ENCODE results near the gene HMMR. TPM values are rescaled to one million over a fixed set of nuclear protein-coding genes. Genes with fewer than 3 reads are reported as not detected.

HMMR gene
- 0.23 and 8.3 TPM in 2 replicates for total RNA-seq (ENCODE audit: low replicate concordance)

GRCh38 chr5:163460562-163461171 lies at the start of gene HMMR:
Gene HMMR, plus strand, starts transcription at chr5:163460632. Its CDS starts 61 bp downstream, at chr5:163460693.

GRCh38 chr5:163437309-163438182 lies 22.9 kb upstream of the HMMR start, which contains the start of gene CCNG1:
Gene CCNG1, plus strand, starts transcription at chr5:163437595. Its CDS starts 1,662 bp downstream, at chr5:163439257.

GRCh38 chr5:163459819-163460561 lies 442 bp upstream of the HMMR start, which contains the start of gene NUDCD2:
Gene NUDCD2, minus strand, starts transcription at chr5:163460102. Its CDS starts 52 bp downstream, at chr5:163460050.

GRCh38 chr5:163505368-163506094 lies 45.1 kb downstream of the HMMR start, which contains the start of gene MAT2B:
Gene MAT2B, plus strand, starts transcription at chr5:163505619. Its CDS starts 68 bp downstream, at chr5:163505687.

Other genes with a start within 250 kb of the HMMR start
- gene CCNG1, start 23.0 kb upstream of the HMMR start, total RNA-seq (ENCODE audit: low replicate concordance) = 255 and 268 TPM in 2 replicates
- 0.82 and 5.0 TPM in 2 replicates for gene NUDCD2, start 530 bp upstream of the HMMR start, total RNA-seq (ENCODE audit: low replicate concordance)
- gene MAT2B, start 45.0 kb downstream of the HMMR start, total RNA-seq (ENCODE audit: low replicate concordance) = 48.3 and 61.1 TPM in 2 replicates